Measurements from ENCODE around the gene ZNF790. TPM values are rescaled to one million over a fixed set of nuclear protein-coding genes. Genes with fewer than 3 reads are reported as not detected.
A peak's percentile ranks its signal among the peaks of the same experiment; 100 is the strongest.

Gene ZNF790
- total RNA-seq, result 1 to 10 TPM; 4.0 to 9.3 TPM

GRCh38 chr19:36837906-36838783 is at the start of gene ZNF790:
Gene ZNF790 (minus strand): TSS chr19:36838387. CDS start chr19:36825619, 12,768 bp downstream.
- Mint-ChIP-seq H3K36me3 (peaks cover 34% of the 10 kb centered on the region), H3K27me3 (no peaks in the 10 kb centered on the region), H3K9me3 (peaks cover 6% of the 10 kb centered on the region), H3K27ac (no peak within 1 kb of the TSS), H3K4me3 (no peak within 1 kb of the TSS), H3K4me1 (ENCODE audit: low read depth in 2 of 2) (peaks cover 6% of the 10 kb centered on the region in 2 donors)
- peak; percentile 98 for ATAC-seq
- peak; percentile 91 for DNase-seq (ENCODE audit: low spot score)

- no peak for DNase-seq (ENCODE audit: low spot score)
- H3K4me1 Mint-ChIP-seq (ENCODE audit: low read depth in 2 of 2), result peaks cover 0 to 2% of the 10 kb centered on the region in 2 donors
- no peak overlapping the region for H3K4me3 Mint-ChIP-seq
- H3K9me3 Mint-ChIP-seq, result peaks cover 24% of the 10 kb centered on the region
- H3K36me3 Mint-ChIP-seq, result peaks cover 62% of the 10 kb centered on the region
- ATAC-seq, result no peak
- H3K27me3 Mint-ChIP-seq, result no peaks in the 10 kb centered on the region
- no peak overlapping the region for H3K27ac Mint-ChIP-seq
Observed at GRCh38 chr19:36876993-36877938, 39.1 kb upstream of the ZNF790 start.

GRCh38 chr19:36851898-36852297 is 13.7 kb upstream of the ZNF790 start:
- ATAC-seq (no peak), DNase-seq (ENCODE audit: low spot score) (no peak)
- Mint-ChIP-seq H3K9me3 (peaks cover 8% of the 10 kb centered on the region), H3K27ac (no peak overlapping the region), H3K4me3 (no peak overlapping the region), H3K27me3 (no peaks in the 10 kb centered on the region), H3K4me1 (ENCODE audit: low read depth in 2 of 2) (peaks cover 6 to 7% of the 10 kb centered on the region in 2 donors), H3K36me3 (peaks cover 26% of the 10 kb centered on the region)

GRCh38 chr19:36850559-36851442 is 12.6 kb upstream of the ZNF790 start, which contains the start of gene ZNF345:
Gene ZNF345 (plus strand): TSS chr19:36850876. CDS start chr19:36876831, 25,955 bp downstream.
- no peaks in the 10 kb centered on the region for H3K27me3 Mint-ChIP-seq

GRCh38 chr19:36849701-36850558 is 11.7 kb upstream of the ZNF790 start:
- H3K9me3 Mint-ChIP-seq, result peaks cover 4% of the 10 kb centered on the region
- peaks cover 4 to 6% of the 10 kb centered on the region in 2 donors for H3K4me1 Mint-ChIP-seq (ENCODE audit: low read depth in 2 of 2)
- H3K36me3 Mint-ChIP-seq, result peaks cover 22% of the 10 kb centered on the region
- H3K27me3 Mint-ChIP-seq, result no peaks in the 10 kb centered on the region
- no peak overlapping the region for H3K4me3 Mint-ChIP-seq
- ATAC-seq, result peak; percentile 96 to 97
- DNase-seq (ENCODE audit: low spot score), result peak; percentile 93
- no peak overlapping the region for H3K27ac Mint-ChIP-seq

More at GRCh38 chr19:36850559-36851442, 12.6 kb upstream of the ZNF790 start, which contains the start of gene ZNF345:
- no peak within 1 kb of the TSS for H3K4me3 Mint-ChIP-seq
- no peak within 1 kb of the TSS for H3K27ac Mint-ChIP-seq
- peaks cover 6% of the 10 kb centered on the region for H3K9me3 Mint-ChIP-seq
- ATAC-seq (peak; percentile 92 to 94), DNase-seq (ENCODE audit: low spot score) (peak; percentile 87)
- H3K36me3 Mint-ChIP-seq, result peaks cover 20% of the 10 kb centered on the region
- peaks cover 6 to 7% of the 10 kb centered on the region in 2 donors for H3K4me1 Mint-ChIP-seq (ENCODE audit: low read depth in 2 of 2)

GRCh38 chr19:36847968-36848367 is 9.8 kb upstream of the ZNF790 start:
- H3K4me3 Mint-ChIP-seq, result no peak overlapping the region
- ATAC-seq, result no peak

GRCh38 chr19:36838784-36839324 is 667 bp upstream of the ZNF790 start:
- no peaks in the 10 kb centered on the region for H3K27me3 Mint-ChIP-seq
- H3K36me3 Mint-ChIP-seq, result peaks cover 27% of the 10 kb centered on the region
- no peak overlapping the region for H3K4me3 Mint-ChIP-seq
- DNase-seq (ENCODE audit: low spot score) (no peak), ATAC-seq (no peak)
- peaks cover 6% of the 10 kb centered on the region in 2 donors for H3K4me1 Mint-ChIP-seq (ENCODE audit: low read depth in 2 of 2)
- peaks cover 6% of the 10 kb centered on the region for H3K9me3 Mint-ChIP-seq
- H3K27ac Mint-ChIP-seq, result no peak overlapping the region

More at GRCh38 chr19:36847968-36848367, 9.8 kb upstream of the ZNF790 start:
- Mint-ChIP-seq H3K36me3 (peaks cover 19% of the 10 kb centered on the region), H3K4me1 (ENCODE audit: low read depth in 2 of 2) (peaks cover 4 to 6% of the 10 kb centered on the region in 2 donors), H3K27ac (no peak overlapping the region), H3K27me3 (no peaks in the 10 kb centered on the region), H3K9me3 (peaks cover 4% of the 10 kb centered on the region)
- DNase-seq (ENCODE audit: low spot score), result no peak

GRCh38 chr19:36837176-36837905 is 846 bp downstream of the ZNF790 start:
- Mint-ChIP-seq H3K27ac (no peak overlapping the region), H3K9me3 (peaks cover 6% of the 10 kb centered on the region), H3K4me1 (ENCODE audit: low read depth in 2 of 2) (peaks cover 6% of the 10 kb centered on the region in 2 donors), H3K36me3 (peaks cover 40% of the 10 kb centered on the region), H3K27me3 (no peaks in the 10 kb centered on the region), H3K4me3 (no peak overlapping the region)
- DNase-seq (ENCODE audit: low spot score), result no peak
- peak in 1 of 2 donors; percentile 3 for ATAC-seq

- ATAC-seq, result no peak
Observed at GRCh38 chr19:36833430-36833829, 4.8 kb downstream of the ZNF790 start.

GRCh38 chr19:36821758-36822157 is 16.4 kb downstream of the ZNF790 start:
- Mint-ChIP-seq H3K27ac (no peak overlapping the region), H3K9me3 (peaks cover 21% of the 10 kb centered on the region), H3K27me3 (no peaks in the 10 kb centered on the region), H3K4me1 (ENCODE audit: low read depth in 2 of 2) (no peaks in the 10 kb centered on the region), H3K36me3 (peaks cover 74% of the 10 kb centered on the region), H3K4me3 (no peak overlapping the region)
- ATAC-seq (no peak), DNase-seq (ENCODE audit: low spot score) (no peak)

More at GRCh38 chr19:36833430-36833829, 4.8 kb downstream of the ZNF790 start:
- peaks cover 22% of the 10 kb centered on the region for H3K9me3 Mint-ChIP-seq
- no peaks in the 10 kb centered on the region for H3K27me3 Mint-ChIP-seq
- peaks cover 61% of the 10 kb centered on the region for H3K36me3 Mint-ChIP-seq
- H3K4me1 Mint-ChIP-seq (ENCODE audit: low read depth in 2 of 2), result peaks cover 3 to 11% of the 10 kb centered on the region in 2 donors
- H3K27ac Mint-ChIP-seq, result no peak overlapping the region
- DNase-seq (ENCODE audit: low spot score), result no peak
- H3K4me3 Mint-ChIP-seq, result no peak overlapping the region

GRCh38 chr19:36819130-36819630 is 19.0 kb downstream of the ZNF790 start:
- no peak for DNase-seq (ENCODE audit: low spot score)
- H3K27me3 Mint-ChIP-seq, result no peaks in the 10 kb centered on the region
- no peak overlapping the region for H3K27ac Mint-ChIP-seq
- H3K36me3 Mint-ChIP-seq, result peaks cover 54% of the 10 kb centered on the region
- ATAC-seq, result no peak
- no peak overlapping the region for H3K4me3 Mint-ChIP-seq
- H3K9me3 Mint-ChIP-seq, result peaks cover 12% of the 10 kb centered on the region
- no peaks in the 10 kb centered on the region for H3K4me1 Mint-ChIP-seq (ENCODE audit: low read depth in 2 of 2)

Data from natural killer cell treated with Interleukin-12 subunit alpha and Interleukin-12 subunit beta and Interleukin-15 and Interleukin-18, amount 100 ng/mL, for 72 hours (primary cell).